ENCODE data around the gene RUVBL2. TPM values are rescaled to one million over a fixed set of nuclear protein-coding genes. Genes with fewer than 3 reads are reported as not detected.
"Not testable (repeated sequence)": the region's sequence is repeated elsewhere in the genome, so short reads cannot be mapped to it uniquely, and the experiment has no call there.

Gene RUVBL2
- polyA plus RNA-seq, 3 donors = 40.1 to 44.4 (median 41.9) TPM

- H3K27ac ChIP-seq (ENCODE audit: low read depth in 1 of 2, low read length in 2 of 2); H3K4me2 ChIP-seq (replicated peaks; ENCODE audit: extremely low read depth, low read length, poor library complexity, severe bottlenecking); H3K27ac Mint-ChIP-seq; H3K9ac ChIP-seq (ENCODE audit: insufficient read depth, low read length, poor library complexity, severe bottlenecking); H3K9me3 ChIP-seq (replicated peaks in 1 of 2; ENCODE audit: control insufficient read depth in 1 of 2, insufficient read depth in 1 of 2, low read length in 2 of 2); H3K27me3 ChIP-seq (ENCODE audit: control insufficient read depth in 2 of 2, insufficient read depth in 2 of 2, low read length in 2 of 2); H3K36me3 ChIP-seq (replicated peaks in 1 of 2; ENCODE audit: control insufficient read depth in 1 of 2, insufficient read depth in 2 of 2, low read length in 2 of 2); H2AFZ ChIP-seq (ENCODE audit: insufficient read depth, low read depth, low read length, poor library complexity, severe bottlenecking); DNase-seq; H3K4me3 Mint-ChIP-seq; H3K9me3 Mint-ChIP-seq; H3K4me1 Mint-ChIP-seq; H3K4me1 ChIP-seq (ENCODE audit: control insufficient read depth in 1 of 2, insufficient read depth in 2 of 2, low read length in 2 of 2); H3K4me3 ChIP-seq (replicated peaks in 1 of 3; ENCODE audit: low read depth in 2 of 3, low read length in 3 of 3); H4K20me1 ChIP-seq (ENCODE audit: insufficient read depth, low read length); intact Hi-C loops (cut with micrococcal nuclease); H3K36me3 Mint-ChIP-seq; H3K79me2 ChIP-seq (ENCODE audit: insufficient read depth, low read length): not testable (repeated sequence)
- peaks cover 5 to 21% (median 6%) of the 10 kb centered on the region in 3 donors for H3K27me3 Mint-ChIP-seq (ENCODE audit: low read depth in 3 of 3)
- no CpG with 5 or more reads among the region's 4 CpGs for WGBS (ENCODE audit: insufficient coverage)
These were observed 56.1 kb downstream of the RUVBL2 start for GRCh38 chr19:49049834-49050233.

- H3K4me3 ChIP-seq (replicated peaks in 1 of 3; ENCODE audit: low read depth in 2 of 3, low read length in 3 of 3); H3K4me1 ChIP-seq (ENCODE audit: control insufficient read depth in 1 of 2, insufficient read depth in 2 of 2, low read length in 2 of 2); H3K4me2 ChIP-seq (replicated peaks; ENCODE audit: extremely low read depth, low read length, poor library complexity, severe bottlenecking); H3K27ac ChIP-seq (ENCODE audit: low read depth in 1 of 2, low read length in 2 of 2); H3K4me1 Mint-ChIP-seq; H3K36me3 ChIP-seq (replicated peaks in 1 of 2; ENCODE audit: control insufficient read depth in 1 of 2, insufficient read depth in 2 of 2, low read length in 2 of 2); H3K9ac ChIP-seq (ENCODE audit: insufficient read depth, low read length, poor library complexity, severe bottlenecking); H4K20me1 ChIP-seq (ENCODE audit: insufficient read depth, low read length); H3K4me3 Mint-ChIP-seq; H3K9me3 ChIP-seq (replicated peaks in 1 of 2; ENCODE audit: control insufficient read depth in 1 of 2, insufficient read depth in 1 of 2, low read length in 2 of 2); H3K27ac Mint-ChIP-seq; H3K79me2 ChIP-seq (ENCODE audit: insufficient read depth, low read length); H2AFZ ChIP-seq (ENCODE audit: insufficient read depth, low read depth, low read length, poor library complexity, severe bottlenecking); intact Hi-C loops (cut with micrococcal nuclease); DNase-seq; H3K27me3 ChIP-seq (ENCODE audit: control insufficient read depth in 2 of 2, insufficient read depth in 2 of 2, low read length in 2 of 2); H3K9me3 Mint-ChIP-seq; H3K36me3 Mint-ChIP-seq: not testable (repeated sequence)
- peaks cover 11 to 28% (median 12%) of the 10 kb centered on the region in 3 donors for H3K27me3 Mint-ChIP-seq (ENCODE audit: low read depth in 3 of 3)
- WGBS (ENCODE audit: insufficient coverage) = 89% methylated on average over 22 of the region's 24 CpGs
These were observed 56.8 kb downstream of the RUVBL2 start for GRCh38 chr19:49050376-49051033.
